GM12878 (cell line): ENCODE results near the gene EDN2. TPM values are rescaled to one million over a fixed set of nuclear protein-coding genes. Genes with fewer than 3 reads are reported as not detected.

Experiments
- ATAC-seq: fragments of 200-7000 bp; cut with Tn5 transposase; 3 replicates; pipeline ENCODE4 v1.9.1; 2020; ENCODE audit warnings: mild to moderate bottlenecking, moderate library complexity
- BruUV-seq: library from RNA; stranded (reverse); fragments of 400-500 nt; replicated peaks from 2 replicates; lab custom pipeline; 2021; lab: Mats Ljungman, UMichigan
- CTCF ChIA-PET: fragments of 300-600 bp; sonication (Branson Sonifier 250); formaldehyde crosslinking; extraction: SDS; loops from one replicate; lab custom pipeline; 2021; ENCODE audit warnings: inconsistent platforms; lab: Yijun Ruan, JAX
- POLR2A ChIA-PET: fragments of 350-600 bp; formaldehyde crosslinking; extraction: SDS; loops from one replicate; lab custom pipeline; 2021; ENCODE audit warnings: inconsistent platforms; lab: Charles Lee
- RAD21 ChIA-PET: fragments of 300-600 bp; sonication (Branson Sonifier 250); formaldehyde crosslinking; loops from one replicate; lab custom pipeline; 2023; ENCODE audit warnings: antibody characterized with exemption; ENCODE audit not compliant: unreplicated experiment; lab: Charles Lee
- SMC1A ChIA-PET: fragments of 300-600 bp; sonication (Branson Sonifier 250); formaldehyde crosslinking; loops from one replicate; lab custom pipeline; 2023; ENCODE audit not compliant: unreplicated experiment, uncharacterized antibody; lab: Charles Lee
- DNase-seq: peaks from one replicate; pipeline ENCODE4 v3.0.0-alpha.2; 2011; ENCODE audit warnings: low read depth, low spot score
- FAIRE-seq: peaks from 3 replicates; lab custom pipeline; 2011; peaks lifted over from hg19 to GRCh38; lab: Jason Lieb, UNC
- H2AFZ ChIP-seq: 2 replicates; pipeline ENCODE4 v1.6.0; 2011; ENCODE audit warnings: low read depth, low read length, control low read depth; ENCODE audit not compliant: control insufficient read depth
- H3K27ac ChIP-seq: 2 replicates; pipeline ENCODE4 v1.5.1; 2011; ENCODE audit warnings: control low read depth; ENCODE audit not compliant: control insufficient read depth, insufficient read depth
- H3K27me3 ChIP-seq, 2 experiments: replicated peaks in 1 of 2; 2 replicates each; pipeline versions ENCODE4 v1.6.0 to v1.6.1; 2011; ENCODE audit warnings: low read length in 1 of 2; ENCODE audit not compliant: control insufficient read depth in 2 of 2, insufficient read depth in 2 of 2
- H3K36me3 ChIP-seq, 2 experiments: 2 replicates each; pipeline ENCODE4 v1.5.1; 2011; ENCODE audit warnings: low read length in 1 of 2; ENCODE audit not compliant: control insufficient read depth in 2 of 2, insufficient read depth in 2 of 2
- H3K4me1 ChIP-seq: 2 replicates; pipeline ENCODE4 v1.6.1; 2011; ENCODE audit warnings: mild to moderate bottlenecking, low read length, moderate library complexity, mixed read lengths; ENCODE audit not compliant: control insufficient read depth, insufficient read depth
- H3K4me2 ChIP-seq: 2 replicates; pipeline ENCODE4 v1.6.0; 2011; ENCODE audit warnings: control low read depth; ENCODE audit not compliant: control insufficient read depth, insufficient read depth
- H3K4me3 ChIP-seq: fragments of 200-600 bp; sonication (generic); 2 replicates; pipeline ENCODE4 v1.5.1; 2016
- H3K79me2 ChIP-seq: 2 replicates; pipeline ENCODE4 v1.6.0; 2011; ENCODE audit warnings: low read length; ENCODE audit not compliant: control insufficient read depth, insufficient read depth
- H3K9ac ChIP-seq: 2 replicates; pipeline ENCODE4 v1.8.0; 2011; ENCODE audit warnings: low read length, control low read depth, mixed read lengths; ENCODE audit not compliant: control insufficient read depth, insufficient read depth
- H3K9me3 ChIP-seq: replicated peaks from 3 replicates; pipeline ENCODE4 v1.5.1; 2011; ENCODE audit warnings: mild to moderate bottlenecking, low read length; ENCODE audit not compliant: control insufficient read depth, insufficient read depth
- H4K20me1 ChIP-seq: 2 replicates; pipeline ENCODE4 v1.6.0; 2011; ENCODE audit not compliant: control insufficient read depth, insufficient read depth
- ATF3 ChIP-seq: IDR thresholded peaks from 2 replicates; pipeline ENCODE4 v1.6.1; 2011; ENCODE audit warnings: low read depth, mild to moderate bottlenecking, low read length, moderate library complexity, borderline replicate concordance; ENCODE audit errors: extremely low read depth
- DPF2 ChIP-seq: fragments of 450-650 bp; IDR thresholded peaks from 2 replicates; pipeline ENCODE4 v1.6.1; 2017; ENCODE audit warnings: mild to moderate bottlenecking
- HDGF ChIP-seq: fragments of 450-650 bp; IDR thresholded peaks from 2 replicates; pipeline ENCODE4 v1.6.1; 2016; ENCODE audit warnings: antibody characterized with exemption
- IRF4 ChIP-seq: IDR thresholded peaks from 2 replicates; pipeline ENCODE4 v1.6.1; 2011; ENCODE audit warnings: low read depth, low read length
- MYB ChIP-seq: fragments of 150-350 bp; IDR thresholded peaks from 2 replicates; pipeline ENCODE4 v1.6.1; 2014; ENCODE audit warnings: mild to moderate bottlenecking, low read depth, low read length, borderline replicate concordance
- SIN3A ChIP-seq: IDR thresholded peaks from 2 replicates; pipeline ENCODE4 v1.6.1; 2012; ENCODE audit warnings: low read depth, low read length, improper control_type of control experiment
- USF2 ChIP-seq: IDR thresholded peaks from 2 replicates; pipeline ENCODE4 v1.6.1; 2011; ENCODE audit warnings: low read depth, low read length, improper control_type of control experiment, borderline replicate concordance
- YY1 ChIP-seq: IDR thresholded peaks from 2 replicates; pipeline ENCODE4 v1.6.1; 2011; ENCODE audit warnings: low read depth, mild to moderate bottlenecking, low read length
- ZNF217 ChIP-seq: fragments of 450-650 bp; IDR thresholded peaks from 2 replicates; pipeline ENCODE4 v1.6.1; 2017; ENCODE audit warnings: antibody characterized with exemption, mild to moderate bottlenecking
- WGBS: methylation state at CpG from one replicate; pipeline ENCODE4 v1.1.6; 2016; ENCODE audit warnings: low lambda C conversion rate; ENCODE audit not compliant: insufficient replicate concordance, insufficient coverage; ENCODE audit errors: missing lambda C conversion rate; 5-methylcytosine and 5-hydroxymethylcytosine counted together
- in situ Hi-C: fragments of 300-500 bp; cut with MboI; formaldehyde crosslinking; loops from 9 replicates; pipeline ENCODE4 v1.14.3; 2018; ENCODE audit warnings: mixed read lengths
- intact Hi-C: fragments of 100-400 bp; cut with micrococcal nuclease; formaldehyde crosslinking; loops from one replicate; pipeline ENCODE4 v1.14.2; 2022; ENCODE audit not compliant: unreplicated experiment
- polyA plus RNA-seq, 11 experiments: library from polyadenylated mRNA; depleted of rRNA in 4 of 11; unstranded in 6 of 11; stranded (reverse) in 5 of 11; fragments of >200 nt; fragmentation: Nextera tagmentation in 4 of 11; fragmentation: Illumina TruSeq in 1 of 11; extraction: Ambion mirVana in 4 of 11; extraction: Trizol in 1 of 11; gene quantifications; 1 replicate in 1 of 11; 2 replicates in 10 of 11; pipeline versions ENCODE4 v1.2.1 to v1.2.3, GENCODE V29; 2011 to 2016; ENCODE audit warnings: inconsistent platforms in 2 of 11, missing spikeins in 2 of 11, low read depth in 1 of 11
- total RNA-seq, 4 experiments: library from RNA; depleted of rRNA in 3 of 4; stranded (reverse); fragments of >200 nt in 3 of 4; fragmentation: Illumina TruSeq in 1 of 4; extraction: Trizol in 1 of 4; gene quantifications; 2 replicates each; pipeline versions ENCODE4 v1.2.1 to v1.2.3, GENCODE V29; 2013 to 2021
- TF ChIP-seq, protein P1 (sequence below): fragments of 450-650 bp; IDR thresholded peaks from 2 replicates; pipeline ENCODE4 v1.6.1; 2017; ENCODE audit warnings: low read depth, mild to moderate bottlenecking, moderate library complexity

Gene EDN2
- total and polyA plus RNA-seq, 10 of the 15 experiments (the other 5 are each of a cell fraction or from before 2014, with no cell fraction given) = 0.11 to 1.5 (median 0.43) TPM; not detected in 1

- TF ChIP-seq, protein P1, sequence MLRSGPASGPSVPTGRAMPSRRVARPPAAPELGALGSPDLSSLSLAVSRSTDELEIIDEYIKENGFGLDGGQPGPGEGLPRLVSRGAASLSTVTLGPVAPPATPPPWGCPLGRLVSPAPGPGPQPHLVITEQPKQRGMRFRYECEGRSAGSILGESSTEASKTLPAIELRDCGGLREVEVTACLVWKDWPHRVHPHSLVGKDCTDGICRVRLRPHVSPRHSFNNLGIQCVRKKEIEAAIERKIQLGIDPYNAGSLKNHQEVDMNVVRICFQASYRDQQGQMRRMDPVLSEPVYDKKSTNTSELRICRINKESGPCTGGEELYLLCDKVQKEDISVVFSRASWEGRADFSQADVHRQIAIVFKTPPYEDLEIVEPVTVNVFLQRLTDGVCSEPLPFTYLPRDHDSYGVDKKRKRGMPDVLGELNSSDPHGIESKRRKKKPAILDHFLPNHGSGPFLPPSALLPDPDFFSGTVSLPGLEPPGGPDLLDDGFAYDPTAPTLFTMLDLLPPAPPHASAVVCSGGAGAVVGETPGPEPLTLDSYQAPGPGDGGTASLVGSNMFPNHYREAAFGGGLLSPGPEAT = no peak
- TF ChIP-seq ZNF217 (no peak), SIN3A (no peak)
Observed at GRCh38 chr1:41490911-41491310, 6.4 kb upstream of the EDN2 start (continued).

- H3K4me1 ChIP-seq = peaks cover 26% of the 10 kb centered on the region
- DNase-seq (no peak), ATAC-seq (no peak), FAIRE-seq (no peak)
- H4K20me1 ChIP-seq = no peaks in the 10 kb centered on the region
- H3K4me3 ChIP-seq = no peak overlapping the region
- POLR2A ChIA-PET = no interaction called here
- TF ChIP-seq YY1 (no peak), MYB (no peak), ATF3 (no peak), USF2 (no peak), IRF4 (no peak), DPF2 (no peak), HDGF (no peak)
- no TSS peak for BruUV-seq
- in situ Hi-C loops (no loop called here), intact Hi-C loops (no loop called here)
- CTCF ChIA-PET = interaction anchor here (0.7 to 7.4 kb wide), 4 partner anchors 10 to 27 kb away, joined by 3 to 59 read pairs (median 5); no protein-coding TSS in a partner anchor
- no peak overlapping the region for H3K4me2 ChIP-seq
- H3K9me3 ChIP-seq = no peaks in the 10 kb centered on the region
- WGBS = 78% methylated on average over 5 of the region's 5 CpGs
- H2AFZ ChIP-seq = no peak overlapping the region
- RAD21 ChIA-PET = no interaction called here
- no peaks in the 10 kb centered on the region for H3K36me3 ChIP-seq
- H3K27ac ChIP-seq = no peak overlapping the region
- SMC1A ChIA-PET = interaction anchor here (1.6 kb wide), 1 partner anchor 19 kb away, joined by 3 read pairs; no protein-coding TSS in a partner anchor
- H3K79me2 ChIP-seq = no peaks in the 10 kb centered on the region
- no peak overlapping the region for H3K9ac ChIP-seq
- H3K27me3 ChIP-seq = no peaks in the 10 kb centered on the region
Observed at GRCh38 chr1:41489561-41489960, 5.1 kb upstream of the EDN2 start.
